GM12873 (cell line): ENCODE results near the gene POLE3.

Source experiments
- CTCF ChIP-seq: IDR thresholded peaks from 2 replicates; pipeline ENCODE4 v1.5.1; 2012; ENCODE audit warnings: low read depth, mild to moderate bottlenecking, moderate library complexity, low read length, control low read depth; ENCODE audit not compliant: insufficient read depth; ENCODE audit errors: missing control alignments

Gene POLE3

GRCh38 chr9:113369855-113370140 lies 40.7 kb downstream of the POLE3 start:
- no peak for TF ChIP-seq CTCF

GRCh38 chr9:113368982-113369854 lies 41.3 kb downstream of the POLE3 start:
- TF ChIP-seq CTCF = no peak

GRCh38 chr9:113368348-113368981 lies 42.0 kb downstream of the POLE3 start:
- TF ChIP-seq CTCF = no peak

- no peak for TF ChIP-seq CTCF
Observed at GRCh38 chr9:113364951-113365350, 45.5 kb downstream of the POLE3 start.

- TF ChIP-seq CTCF = no peak
Observed at GRCh38 chr9:113363336-113363735, 47.1 kb downstream of the POLE3 start.

GRCh38 chr9:113361304-113362018 lies 49.0 kb downstream of the POLE3 start:
- no peak for TF ChIP-seq CTCF

GRCh38 chr9:113360242-113360842 lies 50.1 kb downstream of the POLE3 start:
- no peak for TF ChIP-seq CTCF
